Heart right ventricle (tissue), 16 donors: ENCODE results near the gene SMARCC1. TPM values are rescaled to one million over a fixed set of nuclear protein-coding genes. Genes with fewer than 3 reads are reported as not detected.

Source experiments
- ATAC-seq, 8 donors: fragments of 200-7000 bp; cut with Tn5 transposase; one replicate each; pipeline ENCODE4 v1.9.1; 2020; ENCODE audit warnings: mild to moderate bottlenecking in 8 of 8, moderate library complexity in 8 of 8, moderate number of reproducible peaks in 1 of 8
- DNase-seq, 2 donors: peaks; one replicate each; pipeline ENCODE4 v3.0.0-alpha.2; 2020
- H3K27ac ChIP-seq, 10 donors: fragments of 200-600 bp; sonication (generic) in 2 of 10; one replicate each; pipeline versions ENCODE4 v1.5.0 to v1.8.0; 2020 to 2022; ENCODE audit warnings: mild to moderate bottlenecking in 3 of 10
- H3K27me3 ChIP-seq, 7 donors: fragments of 200-600 bp; one replicate each; pipeline ENCODE4 v1.8.0; 2021 to 2022; ENCODE audit warnings: mild to moderate bottlenecking in 2 of 7
- H3K36me3 ChIP-seq, 9 donors: fragments of 200-600 bp; sonication (generic) in 1 of 9; one replicate each; pipeline versions ENCODE4 v1.5.0 to v1.8.0; 2020 to 2022; ENCODE audit warnings: mild to moderate bottlenecking in 2 of 9
- H3K4me1 ChIP-seq, 9 donors: fragments of 200-600 bp; sonication (generic) in 1 of 9; one replicate each; pipeline versions ENCODE4 v1.5.0 to v1.8.0; 2020 to 2022; ENCODE audit warnings: mild to moderate bottlenecking in 4 of 9
- H3K4me3 ChIP-seq, 10 donors: fragments of 200-600 bp; sonication (generic) in 2 of 10; one replicate each; pipeline versions ENCODE4 v1.5.0 to v1.8.0; 2020 to 2022; ENCODE audit warnings: mild to moderate bottlenecking in 7 of 10, moderate library complexity in 2 of 10
- H3K9me3 ChIP-seq, 11 donors: fragments of 200-600 bp in 10 of 11; sonication (generic) in 2 of 11; one replicate each; pipeline versions ENCODE4 v1.5.0 to v1.8.0; 2013 to 2022; ENCODE audit warnings: mild to moderate bottlenecking in 2 of 11, control low read depth in 1 of 11, moderate library complexity in 1 of 11
- WGBS, 2 donors: extraction: QIAGEN DNeasy Blood & Tissue Kit; methylation state at CpG; one replicate each; pipeline ENCODE4 v1.1.7; 2013; ENCODE audit warnings: inconsistent platforms in 1 of 2; 5-methylcytosine and 5-hydroxymethylcytosine counted together
- intact Hi-C, 10 donors: fragments of 100-400 bp; cut with DNase I; formaldehyde crosslinking; loops; one replicate each; pipeline versions ENCODE4 v1.11.1 to v1.14.2; 2022
- polyA plus RNA-seq, 2 donors: library from polyadenylated mRNA; stranded (reverse); fragments of 200-250 nt; gene quantifications; one replicate each; pipeline ENCODE4 v1.2.3, GENCODE V29; 2013
- total RNA-seq, 10 donors: library from RNA; stranded (reverse); fragmentation: NEBNext Ultra II Directional in 3 of 10; extraction: Animal tissue kit (Norgen Biotek cat#: 25700) in 3 of 10; gene quantifications; one replicate each; pipeline versions ENCODE4 v1.2.1 to v1.2.4, GENCODE V29; 2021 to 2023
- TF ChIP-seq, protein P1 (sequence below), 9 donors: fragments of 200-600 bp; sonication (generic) in 2 of 9; IDR thresholded peaks; one replicate each; pipeline versions ENCODE4 v1.5.0 to v1.8.0; 2021 to 2022; ENCODE audit warnings: antibody characterized with exemption in 9 of 9, mild to moderate bottlenecking in 5 of 9, moderate library complexity in 1 of 9
- donor health status: Arrhythmogenic right ventricular cardiomyopathy.
- donor health status: ischemic (EF 13 %, LVEDD 7.1; RV severe dilation, severe dysfunction).
- donor health status: healthy with polysubstance abuse.
- donor health status: DM: no; HTN: yes; CAD: no.
- donor health status: DM: no; HTN: no; CAD: no.
- donor health status: ischemic (EF 25% LVEDD 6.9; RV normal size, moderate dysfunction).
- donor health status: ischemic (EF 25% LVEDD 5.7; RV mildly dilated, moderate dysfunction).
- donor health status: healthy.
- donor health status: DM: yes; HTN: yes; CAD: no.
- donor health status: Ischemic cardiomyopathy.
- donor health status: ischemic (EF 35%, LVEDD 5.7; RV mildly dilated, moderate dysfunction).
- donor health status: nonischemic (EF 11% LVEDD 7.7; RV severe dilation, severe dysfunction).
- donor health status: DM: yes; HTN: yes; CAD: no.
- donor health status: PGD.
- donor health status: ischemic (EF 29% LVEDD 5.4; RV normal size, mild dysfunction).
- donor health status: nonischemic (EF 23%, LVEDD 6.1; RV moderate dilation, normal function).

The SMARCC1 gene
- total and polyA plus RNA-seq, 12 donors = 6.4 to 34.9 (median 24.3) TPM

DNA sequence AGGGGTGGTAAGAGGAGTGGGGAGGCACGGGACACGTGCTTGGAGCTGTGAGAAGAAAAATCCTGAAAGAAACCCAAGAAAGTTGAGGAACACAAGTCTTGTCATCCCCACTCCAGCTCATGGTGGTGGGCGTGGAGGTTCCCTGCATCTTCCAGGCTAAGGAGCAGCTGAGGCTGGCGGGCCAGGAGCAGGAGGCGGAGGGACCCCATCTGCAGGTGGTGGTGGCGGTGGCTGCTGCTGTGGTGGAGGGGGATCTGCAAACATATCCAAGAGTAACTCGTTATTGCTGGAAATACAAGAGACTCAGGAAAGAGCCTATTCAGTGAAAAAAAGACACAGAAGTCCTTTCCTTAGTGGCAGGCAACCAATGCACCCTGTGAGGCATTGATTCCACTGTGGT lies 193.6 kb downstream of the SMARCC1 start:
- no peak overlapping the region for H3K4me3 ChIP-seq
- TF ChIP-seq, protein P1, sequence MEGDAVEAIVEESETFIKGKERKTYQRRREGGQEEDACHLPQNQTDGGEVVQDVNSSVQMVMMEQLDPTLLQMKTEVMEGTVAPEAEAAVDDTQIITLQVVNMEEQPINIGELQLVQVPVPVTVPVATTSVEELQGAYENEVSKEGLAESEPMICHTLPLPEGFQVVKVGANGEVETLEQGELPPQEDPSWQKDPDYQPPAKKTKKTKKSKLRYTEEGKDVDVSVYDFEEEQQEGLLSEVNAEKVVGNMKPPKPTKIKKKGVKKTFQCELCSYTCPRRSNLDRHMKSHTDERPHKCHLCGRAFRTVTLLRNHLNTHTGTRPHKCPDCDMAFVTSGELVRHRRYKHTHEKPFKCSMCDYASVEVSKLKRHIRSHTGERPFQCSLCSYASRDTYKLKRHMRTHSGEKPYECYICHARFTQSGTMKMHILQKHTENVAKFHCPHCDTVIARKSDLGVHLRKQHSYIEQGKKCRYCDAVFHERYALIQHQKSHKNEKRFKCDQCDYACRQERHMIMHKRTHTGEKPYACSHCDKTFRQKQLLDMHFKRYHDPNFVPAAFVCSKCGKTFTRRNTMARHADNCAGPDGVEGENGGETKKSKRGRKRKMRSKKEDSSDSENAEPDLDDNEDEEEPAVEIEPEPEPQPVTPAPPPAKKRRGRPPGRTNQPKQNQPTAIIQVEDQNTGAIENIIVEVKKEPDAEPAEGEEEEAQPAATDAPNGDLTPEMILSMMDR (IDR thresholded peaks at IDR 0.05) = no peak
- 96 to 97% methylated on average over 7 of the region's 7 CpGs for WGBS, 2 donors
- H3K36me3 ChIP-seq = peaks cover 0 to 82% (median 21%) of the 10 kb centered on the region in 9 donors
- ATAC-seq = no peak
- H3K9me3 ChIP-seq = no peaks in the 10 kb centered on the region
- intact Hi-C loops = no loop called here
- DNase-seq = no peak
- no peak overlapping the region for H3K27ac ChIP-seq
- H3K4me1 ChIP-seq = peaks cover 0 to 6% (median 0%) of the 10 kb centered on the region in 9 donors
- no peaks in the 10 kb centered on the region for H3K27me3 ChIP-seq

DNA sequence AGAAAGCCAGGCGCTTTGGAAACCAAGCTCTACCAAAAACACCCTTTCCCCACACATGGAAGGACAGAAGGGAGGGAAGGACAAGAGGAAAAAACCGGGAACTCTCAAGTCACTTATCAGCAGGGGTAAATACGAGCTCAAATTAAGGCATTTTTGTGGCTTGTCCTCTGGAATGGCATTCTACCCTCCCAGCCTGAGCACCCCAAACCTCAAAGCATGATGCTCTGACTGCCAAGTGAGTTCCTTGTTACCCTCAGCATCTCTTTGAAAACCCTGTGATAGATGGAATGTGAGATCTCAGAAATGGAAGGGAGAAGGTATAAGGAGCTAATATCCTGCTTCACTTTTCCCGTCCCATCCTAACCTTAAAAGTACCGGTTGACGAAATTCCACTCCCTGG lies 194.9 kb downstream of the SMARCC1 start:
- H3K27ac ChIP-seq = no peak overlapping the region
- TF ChIP-seq, protein P1 (IDR thresholded peaks at IDR 0.05) = no peak
- no peaks in the 10 kb centered on the region for H3K27me3 ChIP-seq
- peaks cover 0 to 71% (median 21%) of the 10 kb centered on the region in 9 donors for H3K36me3 ChIP-seq
- 92 to 94% methylated on average over 6 of the region's 6 CpGs for WGBS, 2 donors
- DNase-seq (no peak), ATAC-seq (no peak)
- no peaks in the 10 kb centered on the region for H3K9me3 ChIP-seq
- H3K4me1 ChIP-seq = peaks cover 0 to 6% (median 0%) of the 10 kb centered on the region in 9 donors
- intact Hi-C loops = no loop called here
- no peak overlapping the region for H3K4me3 ChIP-seq

DNA sequence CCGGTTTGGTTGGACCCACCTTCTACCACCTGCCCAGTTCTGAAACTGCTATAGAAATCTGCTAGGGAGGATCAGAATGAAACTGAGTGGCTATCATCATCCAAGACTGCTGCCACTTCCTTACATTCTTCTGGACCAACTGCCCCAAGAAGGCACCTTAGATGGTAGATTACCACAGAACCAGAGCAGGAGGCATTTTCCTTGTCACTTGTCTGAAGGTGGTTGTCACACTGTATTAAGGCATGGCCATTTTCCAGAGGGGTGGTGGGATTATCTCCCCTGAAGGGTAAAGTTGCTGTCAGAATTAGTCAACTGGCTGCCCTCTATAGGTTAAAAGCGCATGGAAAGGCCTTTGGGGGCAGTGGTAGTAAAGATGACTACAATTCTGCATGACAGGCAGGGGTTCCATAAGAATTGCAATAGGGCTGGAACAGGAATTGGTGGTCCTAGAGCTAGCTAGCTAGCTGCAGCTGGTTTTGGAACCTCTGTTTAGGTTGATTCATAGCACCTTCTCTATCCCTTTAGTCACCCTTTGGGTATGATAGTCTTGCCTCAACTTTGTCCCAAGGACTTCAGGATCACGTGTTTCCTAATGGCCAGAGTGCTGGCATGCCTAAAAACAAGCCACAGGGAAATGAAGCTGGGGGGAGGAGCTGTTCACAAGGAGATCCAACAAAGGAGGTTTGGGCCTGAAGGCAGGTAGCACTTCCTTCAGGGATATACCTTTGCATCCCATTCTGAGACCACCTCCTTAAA lies 198.2 kb downstream of the SMARCC1 start:
- 76 to 79% methylated on average over 3 of the region's 3 CpGs for whole genome bisulfite sequencing, 2 donors
- Histone ChIP-seq H3K4me1 (peaks cover 0 to 6% (median 4%) of the 10 kb centered on the region in 9 donors), H3K4me3 (no peak overlapping the region), H3K27ac (no peak overlapping the region), H3K36me3 (peaks cover 0 to 40% (median 10%) of the 10 kb centered on the region in 9 donors), H3K27me3 (peaks cover 0 to 19% (median 7%) of the 10 kb centered on the region in 7 donors), H3K9me3 (no peaks in the 10 kb centered on the region)
- intact Hi-C loops = no loop called here
- ATAC-seq = no peak
- no peak for DNase-seq
- TF ChIP-seq, protein P1 (IDR thresholded peaks at IDR 0.05) = no peak

DNA sequence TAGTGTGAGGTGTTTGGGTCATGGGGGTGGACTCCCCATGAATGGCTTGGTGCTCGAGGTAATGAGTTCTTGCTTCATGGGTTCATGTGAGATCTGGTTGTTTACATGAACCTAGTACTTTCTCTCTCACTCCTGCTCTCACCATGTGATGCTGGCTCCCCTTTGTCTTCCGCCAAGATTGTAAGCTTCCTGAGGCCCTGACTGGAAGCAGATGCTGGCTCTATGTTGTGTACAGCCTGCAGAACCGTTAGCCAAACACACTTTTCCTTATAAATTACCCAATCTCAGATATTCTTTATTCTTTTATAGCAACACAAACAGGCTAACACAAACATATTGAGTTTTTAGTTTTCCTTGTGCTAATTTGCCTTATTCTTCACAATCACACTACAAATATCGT lies 199.9 kb downstream of the SMARCC1 start:
- H3K4me3 ChIP-seq = no peak overlapping the region
- TF ChIP-seq, protein P1 (IDR thresholded peaks at IDR 0.05) = no peak
- no peak for ATAC-seq
- intact Hi-C loops = no loop called here
- H3K4me1 ChIP-seq = peaks cover 0 to 15% (median 12%) of the 10 kb centered on the region in 9 donors
- H3K36me3 ChIP-seq = peaks cover 0 to 23% (median 0%) of the 10 kb centered on the region in 9 donors
- 87 to 91% methylated on average over 4 of the region's 4 CpGs for WGBS, 2 donors
- no peaks in the 10 kb centered on the region for H3K9me3 ChIP-seq
- H3K27me3 ChIP-seq = peaks cover 0 to 30% (median 15%) of the 10 kb centered on the region in 7 donors
- DNase-seq = no peak
- no peak overlapping the region for H3K27ac ChIP-seq
